SK-N-SH (cell line): Measurements from ENCODE around the gene MACIR.
"Not testable (repeated sequence)": the region's sequence is repeated elsewhere in the genome, so short reads cannot be mapped to it uniquely, and the experiment has no call there.

Source experiments
- CTCF ChIP-seq: fragments of 200-600 bp; sonication (generic); IDR thresholded peaks from 2 replicates; pipeline ENCODE4 v1.6.1; 2017; ENCODE audit warnings: antibody characterized with exemption, mild to moderate bottlenecking, moderate library complexity
- EP300 ChIP-seq, 2 experiments: IDR thresholded peaks; 2 replicates each; pipeline versions ENCODE4 v1.4.0 to v1.6.1; 2012; ENCODE audit warnings: borderline replicate concordance in 1 of 2, low read depth in 1 of 2, low read length in 1 of 2
- IRF3 ChIP-seq: fragments of 150-350 bp; IDR thresholded peaks from 2 replicates; pipeline ENCODE4 v1.6.1; 2016; ENCODE audit warnings: mild to moderate bottlenecking, low read depth, low read length
- MAX ChIP-seq: IDR thresholded peaks from 2 replicates; pipeline ENCODE4 v1.4.0; 2012; ENCODE audit warnings: low read depth
- MEF2A ChIP-seq: IDR thresholded peaks from 2 replicates; pipeline ENCODE4 v1.4.0; 2012; ENCODE audit warnings: low read depth, borderline replicate concordance
- MXI1 ChIP-seq: IDR thresholded peaks from 2 replicates; pipeline ENCODE4 v1.6.1; 2012; ENCODE audit warnings: mild to moderate bottlenecking, low read depth, low read length, improper control_type of control experiment
- POLR2AphosphoS5 ChIP-seq: IDR thresholded peaks from 2 replicates; pipeline ENCODE4 v1.6.1; 2012; ENCODE audit warnings: low read depth, low read length
- RAD21 ChIP-seq: IDR thresholded peaks from 2 replicates; pipeline ENCODE4 v1.6.1; 2012; ENCODE audit warnings: mild to moderate bottlenecking, low read length
- REST ChIP-seq: IDR thresholded peaks from 2 replicates; pipeline ENCODE4 v1.6.1; 2012; ENCODE audit warnings: mild to moderate bottlenecking, low read depth, low read length, moderate library complexity
- RFX5 ChIP-seq: IDR thresholded peaks from 2 replicates; pipeline ENCODE4 v1.6.1; 2012; ENCODE audit warnings: mild to moderate bottlenecking, improper control_type of control experiment, low read length
- SIN3A ChIP-seq: IDR thresholded peaks from 2 replicates; pipeline ENCODE4 v1.6.1; 2012; ENCODE audit warnings: low read depth, mild to moderate bottlenecking, low read length, moderate library complexity, borderline replicate concordance
- SMC3 ChIP-seq: IDR thresholded peaks from 2 replicates; pipeline ENCODE4 v1.6.1; 2012; ENCODE audit warnings: low read depth, low read length, improper control_type of control experiment
- TCF12 ChIP-seq: IDR thresholded peaks from 2 replicates; pipeline ENCODE4 v1.4.0; 2012

GRCh38 chr5:103219074-103219473, 39.5 kb upstream of the MACIR start:
- not testable (repeated sequence) for TF ChIP-seq REST; CTCF; IRF3; RAD21; MAX; TCF12; SMC3; RFX5; SIN3A; MEF2A; POLR2AphosphoS5; EP300 (IDR thresholded peaks at IDR 0.05; ENCODE audit: borderline replicate concordance in 1 of 2, low read depth in 1 of 2, low read length in 1 of 2); MXI1
